ENCODE results near the gene SNAP29. TPM values are rescaled to one million over a fixed set of nuclear protein-coding genes. Genes with fewer than 3 reads are reported as not detected.
"Not testable (repeated sequence)": the region's sequence is repeated elsewhere in the genome, so short reads cannot be mapped to it uniquely, and the experiment has no call there.

SNAP29 gene
- total RNA-seq, 3 donors from 2014 or later: 32.2 to 33.8 (median 32.5) TPM

GRCh38 chr22:20819471-20819870, 39.3 kb upstream of the SNAP29 start:
- H3K9me3 ChIP-seq: no peaks in the 10 kb centered on the region
- H3K36me3 ChIP-seq (ENCODE audit: low read depth): no peaks in the 10 kb centered on the region
- no peak overlapping the region for H3K4me3 ChIP-seq
- no peak for DNase-seq
- no peaks in the 10 kb centered on the region for H3K4me1 ChIP-seq (ENCODE audit: low read depth)
- no peak for TF ChIP-seq CTCF (IDR thresholded peaks at IDR 0.05)
- no peak for ATAC-seq
- intact Hi-C loops (cut with DNase I, micrococcal nuclease): no loop called here

- H3K36me3 ChIP-seq (ENCODE audit: low read depth); ATAC-seq; H3K4me3 ChIP-seq; intact Hi-C loops (cut with DNase I, micrococcal nuclease); DNase-seq; H3K4me1 ChIP-seq (ENCODE audit: low read depth); H3K9me3 ChIP-seq: not testable (repeated sequence)
Observed at GRCh38 chr22:20821717-20822239, 37.0 kb upstream of the SNAP29 start.

GRCh38 chr22:20822240-20822639, 36.6 kb upstream of the SNAP29 start:
- no peak for TF ChIP-seq CTCF (IDR thresholded peaks at IDR 0.05)
- intact Hi-C loops (cut with DNase I, micrococcal nuclease): no loop called here
- H3K36me3 ChIP-seq (ENCODE audit: low read depth): peaks cover 3% of the 10 kb centered on the region
- DNase-seq: no peak
- no peak for ATAC-seq
- H3K9me3 ChIP-seq: no peaks in the 10 kb centered on the region
- H3K4me3 ChIP-seq: no peak overlapping the region
- no peaks in the 10 kb centered on the region for H3K4me1 ChIP-seq (ENCODE audit: low read depth)

GRCh38 chr22:20823264-20823663, 35.5 kb upstream of the SNAP29 start:
- no peak for ATAC-seq
- TF ChIP-seq CTCF (IDR thresholded peaks at IDR 0.05): no peak
- no peak overlapping the region for H3K4me3 ChIP-seq
- intact Hi-C loops (cut with DNase I, micrococcal nuclease): no loop called here
- no peak for DNase-seq
- H3K9me3 ChIP-seq: no peaks in the 10 kb centered on the region
- peaks cover 3% of the 10 kb centered on the region for H3K36me3 ChIP-seq (ENCODE audit: low read depth)
- H3K4me1 ChIP-seq (ENCODE audit: low read depth): no peaks in the 10 kb centered on the region

- ATAC-seq; H3K4me3 ChIP-seq; intact Hi-C loops (cut with DNase I, micrococcal nuclease); DNase-seq; H3K36me3 ChIP-seq (ENCODE audit: low read depth); H3K9me3 ChIP-seq; H3K4me1 ChIP-seq (ENCODE audit: low read depth): not testable (repeated sequence)
Observed at GRCh38 chr22:20825216-20825615, 33.6 kb upstream of the SNAP29 start.

GRCh38 chr22:20825624-20826023, 33.2 kb upstream of the SNAP29 start:
- Histone ChIP-seq H3K4me3 (no peak overlapping the region), H3K9me3 (no peaks in the 10 kb centered on the region), H3K4me1 (ENCODE audit: low read depth) (no peaks in the 10 kb centered on the region), H3K36me3 (ENCODE audit: low read depth) (peaks cover 3% of the 10 kb centered on the region)
- no peak for DNase-seq
- TF ChIP-seq CTCF (IDR thresholded peaks at IDR 0.05): no peak
- intact Hi-C loops (cut with DNase I, micrococcal nuclease): no loop called here
- no peak for ATAC-seq

- ATAC-seq; intact Hi-C loops (cut with DNase I, micrococcal nuclease); H3K4me3 ChIP-seq; H3K9me3 ChIP-seq; H3K4me1 ChIP-seq (ENCODE audit: low read depth); DNase-seq; H3K36me3 ChIP-seq (ENCODE audit: low read depth): not testable (repeated sequence)
Observed at GRCh38 chr22:20826373-20827152, 32.2 kb upstream of the SNAP29 start.
